Astrocyte (in vitro differentiated cells and primary cell): ENCODE data around the gene BTG2. TPM values are rescaled to one million over a fixed set of nuclear protein-coding genes. Genes with fewer than 3 reads are reported as not detected.

Experiments used
- DNase-seq: peaks from one replicate; pipeline ENCODE4 v3.0.0-alpha.2; 2010; ENCODE audit warnings: low read depth
- FAIRE-seq: peaks from 2 replicates; lab custom pipeline; 2011; peaks lifted over from hg19 to GRCh38; lab: Jason Lieb, UNC
- H2AFZ ChIP-seq: 2 replicates; pipeline ENCODE4 v1.6.0; 2012; ENCODE audit warnings: low read depth, low read length, inconsistent platforms
- H3K27ac ChIP-seq: 2 replicates; pipeline ENCODE4 v1.5.1; 2011; ENCODE audit warnings: low read depth, low read length, inconsistent platforms
- H3K27me3 ChIP-seq: 2 replicates; pipeline ENCODE4 v1.6.0; 2011; ENCODE audit warnings: low read length, inconsistent platforms; ENCODE audit not compliant: insufficient read depth
- H3K36me3 ChIP-seq: 2 replicates; pipeline ENCODE4 v1.5.1; 2011; ENCODE audit warnings: low read length, inconsistent platforms; ENCODE audit not compliant: insufficient read depth
- H3K4me1 ChIP-seq: 2 replicates; pipeline ENCODE4 v1.5.1; 2011; ENCODE audit warnings: low read length, inconsistent platforms; ENCODE audit not compliant: insufficient read depth
- H3K4me2 ChIP-seq: 2 replicates; pipeline ENCODE4 v1.6.0; 2012; ENCODE audit warnings: low read length, inconsistent platforms
- H3K4me3 ChIP-seq: 2 replicates; pipeline ENCODE4 v1.5.1; 2011; ENCODE audit warnings: low read depth, mild to moderate bottlenecking, low read length, inconsistent platforms; ENCODE audit not compliant: insufficient read depth
- H3K79me2 ChIP-seq: 2 replicates; pipeline ENCODE4 v1.6.0; 2012; ENCODE audit warnings: mild to moderate bottlenecking, low read length, inconsistent platforms; ENCODE audit not compliant: insufficient read depth
- H3K9ac ChIP-seq: 2 replicates; pipeline ENCODE4 v1.6.0; 2012; ENCODE audit warnings: mild to moderate bottlenecking, low read length, inconsistent platforms
- H3K9me3 ChIP-seq: 2 replicates; pipeline ENCODE4 v1.5.1; 2012; ENCODE audit warnings: low read depth, mild to moderate bottlenecking, low read length, inconsistent platforms; ENCODE audit not compliant: insufficient read depth
- H4K20me1 ChIP-seq: 2 replicates; pipeline ENCODE4 v1.6.0; 2012; ENCODE audit warnings: low read length, inconsistent platforms; ENCODE audit not compliant: insufficient read depth
- H3K27ac Mint-ChIP-seq: one replicate; pipeline ENCODE4 v1.8.0; 2021; ENCODE audit warnings: mild to moderate bottlenecking, mixed read lengths; ENCODE audit not compliant: unreplicated experiment
- H3K27me3 Mint-ChIP-seq: one replicate; pipeline ENCODE4 v1.8.0; 2021; ENCODE audit warnings: low read depth, mixed read lengths; ENCODE audit not compliant: unreplicated experiment
- H3K36me3 Mint-ChIP-seq: one replicate; pipeline ENCODE4 v1.8.0; 2021; ENCODE audit warnings: low read depth, mixed read lengths; ENCODE audit not compliant: unreplicated experiment
- H3K4me1 Mint-ChIP-seq: one replicate; pipeline ENCODE4 v1.8.0; 2021; ENCODE audit warnings: low read depth, mixed read lengths; ENCODE audit not compliant: unreplicated experiment
- H3K4me3 Mint-ChIP-seq: one replicate; pipeline ENCODE4 v1.8.0; 2021; ENCODE audit warnings: mild to moderate bottlenecking, moderate library complexity, mixed read lengths; ENCODE audit not compliant: unreplicated experiment
- H3K9me3 Mint-ChIP-seq: one replicate; pipeline ENCODE4 v1.8.0; 2021; ENCODE audit warnings: mild to moderate bottlenecking, mixed read lengths; ENCODE audit not compliant: unreplicated experiment
- CTCF ChIP-seq: IDR thresholded peaks from 2 replicates; pipeline ENCODE4 v1.5.1; 2011; ENCODE audit warnings: low read depth, mild to moderate bottlenecking, inconsistent platforms, low read length, moderate library complexity; ENCODE audit not compliant: insufficient read depth
- EZH2 ChIP-seq: IDR thresholded peaks from 2 replicates; pipeline ENCODE4 v1.6.1; 2012; ENCODE audit warnings: mild to moderate bottlenecking, low read length, inconsistent platforms; ENCODE audit not compliant: insufficient read depth
- total RNA-seq: library from RNA; stranded (reverse); gene quantifications from 2 replicates; pipeline ENCODE4 v1.2.1, GENCODE V29; 2021

BTG2 gene
- total RNA-seq, 1 donor from 2014 or later = 58.3 TPM

- Mint-ChIP-seq H3K27me3 (peaks cover 3% of the 10 kb centered on the region), H3K27ac (peak overlapping the region; percentile 91), H3K4me3 (peak overlapping the region; percentile 87), H3K4me1 (no peaks in the 10 kb centered on the region), H3K9me3 (no peaks in the 10 kb centered on the region), H3K36me3 (no peaks in the 10 kb centered on the region)
- Histone ChIP-seq H3K36me3 (no peaks in the 10 kb centered on the region), H2AFZ (peak overlapping the region; percentile 81), H3K4me2 (peak overlapping the region; percentile 93), H3K4me3 (peak overlapping the region; percentile 79), H3K9me3 (no peaks in the 10 kb centered on the region), H3K4me1 (no peaks in the 10 kb centered on the region), H3K27ac (no peak overlapping the region), H3K79me2 (no peaks in the 10 kb centered on the region), H4K20me1 (no peaks in the 10 kb centered on the region), H3K27me3 (peaks cover 4% of the 10 kb centered on the region), H3K9ac (peak overlapping the region; percentile 83)
- peak; percentile 62 for DNase-seq
- FAIRE-seq = no peak
- no peak for TF ChIP-seq EZH2
- peak; percentile 98 for TF ChIP-seq CTCF
Measured at GRCh38 chr1:203267347-203267846, 37.9 kb upstream of the BTG2 start.

GRCh38 chr1:203267912-203268311 is 37.4 kb upstream of the BTG2 start:
- H3K36me3 Mint-ChIP-seq = no peaks in the 10 kb centered on the region
- H3K4me2 ChIP-seq = peak overlapping the region; percentile 93
- H3K4me1 ChIP-seq = peaks cover 4% of the 10 kb centered on the region
- H3K27ac Mint-ChIP-seq = peak overlapping the region; percentile 91
- TF ChIP-seq EZH2 = no peak
- TF ChIP-seq CTCF = no peak
- no peaks in the 10 kb centered on the region for H3K9me3 ChIP-seq
- DNase-seq (no peak), FAIRE-seq (no peak)
- H3K36me3 ChIP-seq = no peaks in the 10 kb centered on the region
- peaks cover 3% of the 10 kb centered on the region for H3K27me3 Mint-ChIP-seq
- H2AFZ ChIP-seq = peak overlapping the region; percentile 81
- peak overlapping the region; percentile 87 for H3K4me3 Mint-ChIP-seq
- H3K9me3 Mint-ChIP-seq = no peaks in the 10 kb centered on the region
- no peaks in the 10 kb centered on the region for H4K20me1 ChIP-seq
- H3K4me1 Mint-ChIP-seq = no peaks in the 10 kb centered on the region
- H3K4me3 ChIP-seq = peak overlapping the region; percentile 79
- peaks cover 4% of the 10 kb centered on the region for H3K27me3 ChIP-seq
- H3K79me2 ChIP-seq = no peaks in the 10 kb centered on the region
- H3K9ac ChIP-seq = peak overlapping the region; percentile 83
- no peak overlapping the region for H3K27ac ChIP-seq

- H2AFZ ChIP-seq = peak overlapping the region; percentile 15
Measured at GRCh38 chr1:203268901-203269653, 36.2 kb upstream of the BTG2 start.

More at GRCh38 chr1:203268901-203269653, 36.2 kb upstream of the BTG2 start:
- Histone ChIP-seq H3K4me3 (no peak overlapping the region), H3K4me1 (peaks cover 14% of the 10 kb centered on the region), H3K4me2 (no peak overlapping the region), H3K9ac (no peak overlapping the region), H4K20me1 (no peaks in the 10 kb centered on the region), H3K9me3 (no peaks in the 10 kb centered on the region), H3K36me3 (no peaks in the 10 kb centered on the region), H3K27me3 (peaks cover 4% of the 10 kb centered on the region), H3K27ac (no peak overlapping the region), H3K79me2 (no peaks in the 10 kb centered on the region)
- no peak for TF ChIP-seq EZH2
- peak; percentile 91 for TF ChIP-seq CTCF
- DNase-seq (peak; percentile 52), FAIRE-seq (no peak)
- Mint-ChIP-seq H3K27me3 (peaks cover 4% of the 10 kb centered on the region), H3K4me3 (no peak overlapping the region), H3K36me3 (no peaks in the 10 kb centered on the region), H3K4me1 (no peaks in the 10 kb centered on the region), H3K27ac (no peak overlapping the region), H3K9me3 (no peaks in the 10 kb centered on the region)
